HL-60 (cell line): ENCODE data around the gene SRSF8.

Experiments
- DNase-seq, 2 experiments: peaks; one replicate each; pipeline ENCODE4 v3.0.0-alpha.2; 2010 to 2020; ENCODE audit warnings: low read depth in 1 of 2, low spot score in 1 of 2
- H3K27ac ChIP-seq: fragments of 250-450 bp; sonication (Bioruptor Pico); replicated peaks from 2 replicates; pipeline ENCODE4 v1.5.1; 2020; ENCODE audit warnings: mild to moderate bottlenecking, moderate library complexity
- H3K27me3 ChIP-seq: fragments of 250-450 bp; sonication (Bioruptor Pico); 2 replicates; pipeline ENCODE4 v1.5.1; 2021; ENCODE audit warnings: mild to moderate bottlenecking, moderate library complexity; ENCODE audit not compliant: insufficient read depth, poor library complexity, severe bottlenecking
- H3K4me3 ChIP-seq: replicated peaks from 2 replicates; pipeline ENCODE4 v1.5.1; 2011; ENCODE audit warnings: mild to moderate bottlenecking, control low read depth, low read length; ENCODE audit not compliant: insufficient read depth
- CTCF ChIP-seq: IDR thresholded peaks from one replicate; pipeline ENCODE4 v1.5.1; 2011; ENCODE audit warnings: low read length, control low read depth, inconsistent platforms; ENCODE audit not compliant: insufficient read depth
- GABPA ChIP-seq: IDR thresholded peaks from 2 replicates; pipeline ENCODE4 v1.6.1; 2012; ENCODE audit warnings: low read depth
- POLR2AphosphoS5 ChIP-seq: IDR thresholded peaks from 2 replicates; pipeline ENCODE4 v1.6.1; 2012; ENCODE audit warnings: low read depth
- REST ChIP-seq: IDR thresholded peaks from 2 replicates; pipeline ENCODE4 v1.6.1; 2012; ENCODE audit warnings: low read depth; ENCODE audit not compliant: insufficient replicate concordance
- SPI1 ChIP-seq: IDR thresholded peaks from 2 replicates; pipeline ENCODE4 v1.6.1; 2012; ENCODE audit warnings: low read depth, mild to moderate bottlenecking, borderline replicate concordance

The SRSF8 gene

GRCh38 chr11:95086151-95086550 is 19.4 kb downstream of the SRSF8 start:
- DNase-seq = no peak
- Histone ChIP-seq H3K27ac (no peak overlapping the region), H3K4me3 (no peak overlapping the region), H3K27me3 (peaks cover 3% of the 10 kb centered on the region)
- TF ChIP-seq POLR2AphosphoS5 (no peak), SPI1 (no peak), CTCF (no peak), GABPA (no peak), REST (no peak)

GRCh38 chr11:95086836-95087570 is 20.3 kb downstream of the SRSF8 start:
- no peak for TF ChIP-seq REST
- TF ChIP-seq GABPA = no peak
- no peak for TF ChIP-seq CTCF
- no peak for TF ChIP-seq SPI1
- TF ChIP-seq POLR2AphosphoS5 = no peak
- no peak overlapping the region for H3K4me3 ChIP-seq
- no peak overlapping the region for H3K27ac ChIP-seq
- DNase-seq = no peak
- H3K27me3 ChIP-seq = peaks cover 9% of the 10 kb centered on the region

- peak in 1 of 2 experiments; percentile 56 for DNase-seq
- peak overlapping the region; percentile 34; the same call in 1 of the 2 replicates for H3K27ac ChIP-seq
- peaks cover 11% of the 10 kb centered on the region for H3K27me3 ChIP-seq
- no peak for TF ChIP-seq REST
- no peak for TF ChIP-seq GABPA
- TF ChIP-seq POLR2AphosphoS5 = no peak
- H3K4me3 ChIP-seq = peak overlapping the region; percentile 57
Observed at GRCh38 chr11:95088946-95089619, 22.4 kb downstream of the SRSF8 start.
